GM06990 (cell line): ENCODE measurements around the gene PTPN4.

Experiments used
- DNase-seq: peaks from one replicate; pipeline ENCODE4 v3.0.0-alpha.2; 2011; ENCODE audit not compliant: insufficient read length; ENCODE audit errors: extremely low read depth
- H3K27me3 ChIP-seq: replicated peaks from 2 replicates; pipeline ENCODE4 v1.6.0; 2011; ENCODE audit warnings: low read length; ENCODE audit not compliant: control insufficient read depth, insufficient read depth
- H3K36me3 ChIP-seq: 2 replicates; pipeline ENCODE4 v1.5.1; 2011; ENCODE audit warnings: low read length; ENCODE audit not compliant: control insufficient read depth, insufficient read depth
- H3K4me3 ChIP-seq: replicated peaks from 2 replicates; pipeline ENCODE4 v1.5.1; 2011; ENCODE audit warnings: low read depth, mild to moderate bottlenecking, control low read depth, low read length
- CTCF ChIP-seq: IDR thresholded peaks from 2 replicates; pipeline ENCODE4 v1.5.1; 2011; ENCODE audit warnings: low read length, control low read depth, mild to moderate bottlenecking, inconsistent platforms; ENCODE audit not compliant: insufficient read depth, poor library complexity, severe bottlenecking

The PTPN4 gene

GRCh38 chr2:119751706-119752105, 8.0 kb upstream of the PTPN4 start:
- Histone ChIP-seq H3K27me3 (no peaks in the 10 kb centered on the region), H3K4me3 (no peak overlapping the region), H3K36me3 (no peaks in the 10 kb centered on the region)
- no peak for DNase-seq
- no peak for TF ChIP-seq CTCF

GRCh38 chr2:119753041-119753929, 6.4 kb upstream of the PTPN4 start:
- no peaks in the 10 kb centered on the region for H3K27me3 ChIP-seq
- DNase-seq: no peak
- TF ChIP-seq CTCF: peak; percentile 70
- no peaks in the 10 kb centered on the region for H3K36me3 ChIP-seq
- no peak overlapping the region for H3K4me3 ChIP-seq

- Histone ChIP-seq H3K27me3 (no peaks in the 10 kb centered on the region), H3K4me3 (no peak overlapping the region), H3K36me3 (no peaks in the 10 kb centered on the region)
- DNase-seq: no peak
- TF ChIP-seq CTCF: no peak
These were observed 5.8 kb upstream of the PTPN4 start for GRCh38 chr2:119753930-119754321.

- H3K4me3 ChIP-seq: no peak overlapping the region
- no peaks in the 10 kb centered on the region for H3K27me3 ChIP-seq
- H3K36me3 ChIP-seq: no peaks in the 10 kb centered on the region
- DNase-seq: no peak
- TF ChIP-seq CTCF: no peak
These were observed 3.8 kb upstream of the PTPN4 start for GRCh38 chr2:119755906-119756305.

- no peak for TF ChIP-seq CTCF
- no peaks in the 10 kb centered on the region for H3K27me3 ChIP-seq
- no peak for DNase-seq
- no peaks in the 10 kb centered on the region for H3K36me3 ChIP-seq
- H3K4me3 ChIP-seq: no peak overlapping the region
These were observed 2.9 kb upstream of the PTPN4 start for GRCh38 chr2:119756837-119757236.
